ENCODE results near the gene REEP1. TPM values are rescaled to one million over a fixed set of nuclear protein-coding genes. Genes with fewer than 3 reads are reported as not detected.

The REEP1 gene
- total RNA-seq, 1 experiment from 2014 or later: 3.6 TPM

DNA sequence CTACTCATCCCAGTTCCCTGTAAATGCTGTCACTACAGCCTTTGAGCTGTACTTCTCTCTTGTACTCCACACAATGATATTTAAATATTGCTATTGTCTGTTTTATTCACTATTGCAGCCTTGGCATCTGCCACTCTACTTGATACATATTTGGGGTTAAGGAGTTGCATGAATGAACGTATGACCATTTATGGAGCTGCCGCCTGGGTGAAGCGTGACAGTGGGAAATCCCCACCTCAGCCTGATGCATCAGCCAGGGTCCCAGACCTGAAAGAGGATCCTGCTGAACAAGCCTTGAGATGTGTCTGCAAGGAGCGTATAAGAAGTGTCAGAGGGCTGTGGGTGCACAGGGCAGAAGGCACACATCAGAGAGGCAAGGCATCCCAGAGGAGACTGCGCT lies 99.1 kb downstream of the REEP1 start:
- H3K4me1 ChIP-seq (ENCODE audit: insufficient read depth, low read length, poor library complexity, severe bottlenecking): peaks cover 33% of the 10 kb centered on the region
- H3K4me3 ChIP-seq (ENCODE audit: low read depth, low read length, poor library complexity, severe bottlenecking): no peak overlapping the region
- TF ChIP-seq, protein P1, sequence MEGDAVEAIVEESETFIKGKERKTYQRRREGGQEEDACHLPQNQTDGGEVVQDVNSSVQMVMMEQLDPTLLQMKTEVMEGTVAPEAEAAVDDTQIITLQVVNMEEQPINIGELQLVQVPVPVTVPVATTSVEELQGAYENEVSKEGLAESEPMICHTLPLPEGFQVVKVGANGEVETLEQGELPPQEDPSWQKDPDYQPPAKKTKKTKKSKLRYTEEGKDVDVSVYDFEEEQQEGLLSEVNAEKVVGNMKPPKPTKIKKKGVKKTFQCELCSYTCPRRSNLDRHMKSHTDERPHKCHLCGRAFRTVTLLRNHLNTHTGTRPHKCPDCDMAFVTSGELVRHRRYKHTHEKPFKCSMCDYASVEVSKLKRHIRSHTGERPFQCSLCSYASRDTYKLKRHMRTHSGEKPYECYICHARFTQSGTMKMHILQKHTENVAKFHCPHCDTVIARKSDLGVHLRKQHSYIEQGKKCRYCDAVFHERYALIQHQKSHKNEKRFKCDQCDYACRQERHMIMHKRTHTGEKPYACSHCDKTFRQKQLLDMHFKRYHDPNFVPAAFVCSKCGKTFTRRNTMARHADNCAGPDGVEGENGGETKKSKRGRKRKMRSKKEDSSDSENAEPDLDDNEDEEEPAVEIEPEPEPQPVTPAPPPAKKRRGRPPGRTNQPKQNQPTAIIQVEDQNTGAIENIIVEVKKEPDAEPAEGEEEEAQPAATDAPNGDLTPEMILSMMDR (conservative IDR thresholded peaks at IDR 0.05; ENCODE audit: low read depth, low read length): no peak
- TF ChIP-seq EZH2 (IDR thresholded peaks at IDR 0.05; ENCODE audit: borderline replicate concordance, low read depth, low read length, poor library complexity, severe bottlenecking): no peak
- POLR2A ChIA-PET (ENCODE audit: low non-redundant PET): no interaction called here
- H3K9me3 ChIP-seq (ENCODE audit: low read depth, low read length, poor library complexity, severe bottlenecking): no peaks in the 10 kb centered on the region
- DNase-seq (ENCODE audit: low spot score): no peak
- no peaks in the 10 kb centered on the region for H3K36me3 ChIP-seq (ENCODE audit: insufficient read depth, low read length, poor library complexity, severe bottlenecking)
- intact Hi-C loops (cut with micrococcal nuclease; ENCODE audit: unreplicated experiment): no loop called here
- no peaks in the 10 kb centered on the region for H3K27me3 ChIP-seq (replicated peaks; ENCODE audit: insufficient read depth, low read depth, low read length, poor library complexity)
- CTCF ChIA-PET: no interaction called here
- no TSS peak for BruUV-seq (replicated peaks)
- H3K27ac ChIP-seq (ENCODE audit: low read depth, low read length, poor library complexity, severe bottlenecking): peak overlapping the region; percentile 35

- CTCF ChIA-PET: no interaction called here
- Histone ChIP-seq H3K27me3 (replicated peaks; ENCODE audit: insufficient read depth, low read depth, low read length, poor library complexity) (no peaks in the 10 kb centered on the region), H3K36me3 (ENCODE audit: insufficient read depth, low read length, poor library complexity, severe bottlenecking) (no peaks in the 10 kb centered on the region), H3K9me3 (ENCODE audit: low read depth, low read length, poor library complexity, severe bottlenecking) (no peaks in the 10 kb centered on the region), H3K27ac (ENCODE audit: low read depth, low read length, poor library complexity, severe bottlenecking) (no peak overlapping the region), H3K4me1 (ENCODE audit: insufficient read depth, low read length, poor library complexity, severe bottlenecking) (peaks cover 37% of the 10 kb centered on the region), H3K4me3 (ENCODE audit: low read depth, low read length, poor library complexity, severe bottlenecking) (no peak overlapping the region)
- BruUV-seq (replicated peaks): no TSS peak
- DNase-seq (ENCODE audit: low spot score): no peak
- intact Hi-C loops (cut with micrococcal nuclease; ENCODE audit: unreplicated experiment): no loop called here
- no peak for TF ChIP-seq EZH2 (IDR thresholded peaks at IDR 0.05; ENCODE audit: borderline replicate concordance, low read depth, low read length, poor library complexity, severe bottlenecking)
- TF ChIP-seq, protein P1 (conservative IDR thresholded peaks at IDR 0.05; ENCODE audit: low read depth, low read length): no peak
- POLR2A ChIA-PET (ENCODE audit: low non-redundant PET): no interaction called here
Measured at GRCh38 chr2:86237172-86237571, 100.3 kb downstream of the REEP1 start.

DNA sequence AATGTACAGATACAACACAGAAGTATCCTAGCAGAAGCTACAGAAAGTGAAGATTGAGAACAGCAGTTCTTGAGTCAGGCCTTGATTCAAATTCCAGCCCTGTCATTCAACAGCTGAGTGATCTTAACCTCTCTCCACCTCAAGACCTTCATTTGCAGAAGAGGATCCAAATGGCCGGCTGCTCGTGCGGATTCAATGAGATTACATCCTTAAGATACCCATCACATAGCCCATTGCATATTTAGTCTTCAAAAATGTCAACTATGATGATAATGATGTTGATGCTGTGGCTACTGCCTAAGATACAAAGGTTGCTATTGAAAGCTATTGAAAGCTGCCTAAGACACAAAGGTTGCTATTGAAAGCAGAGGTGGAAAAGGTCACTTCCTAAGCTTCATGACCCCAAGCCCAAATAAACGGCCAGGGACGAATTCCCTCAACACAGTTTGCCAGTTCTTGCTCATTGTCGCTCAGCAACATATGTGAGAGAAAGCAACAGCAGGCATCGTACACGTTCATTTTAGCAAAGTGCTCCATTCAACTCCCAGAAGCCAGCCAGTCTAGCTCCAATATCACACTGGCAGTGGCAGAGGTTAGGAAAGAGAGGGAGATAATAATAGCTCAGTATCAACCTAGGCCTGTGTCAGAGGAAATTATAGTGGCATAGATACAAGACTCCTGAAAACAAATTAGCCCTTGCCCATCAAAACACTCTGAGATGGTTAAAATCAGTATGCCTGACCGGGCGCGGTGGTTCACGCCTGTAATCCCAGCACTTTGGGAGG lies 102.0 kb downstream of the REEP1 start:
- intact Hi-C loops (cut with micrococcal nuclease; ENCODE audit: unreplicated experiment): no loop called here
- Histone ChIP-seq H3K4me1 (ENCODE audit: insufficient read depth, low read length, poor library complexity, severe bottlenecking) (peaks cover 36% of the 10 kb centered on the region), H3K9me3 (ENCODE audit: low read depth, low read length, poor library complexity, severe bottlenecking) (no peaks in the 10 kb centered on the region), H3K36me3 (ENCODE audit: insufficient read depth, low read length, poor library complexity, severe bottlenecking) (no peaks in the 10 kb centered on the region), H3K27ac (ENCODE audit: low read depth, low read length, poor library complexity, severe bottlenecking) (no peak overlapping the region), H3K27me3 (replicated peaks; ENCODE audit: insufficient read depth, low read depth, low read length, poor library complexity) (no peaks in the 10 kb centered on the region), H3K4me3 (ENCODE audit: low read depth, low read length, poor library complexity, severe bottlenecking) (no peak overlapping the region)
- TF ChIP-seq, protein P1 (conservative IDR thresholded peaks at IDR 0.05; ENCODE audit: low read depth, low read length): no peak
- TF ChIP-seq EZH2 (IDR thresholded peaks at IDR 0.05; ENCODE audit: borderline replicate concordance, low read depth, low read length, poor library complexity, severe bottlenecking): no peak
- POLR2A ChIA-PET (ENCODE audit: low non-redundant PET): no interaction called here
- BruUV-seq (replicated peaks): no TSS peak
- no peak for DNase-seq (ENCODE audit: low spot score)
- CTCF ChIA-PET: interaction anchor here (0.5 kb wide), 1 partner anchor 9 kb away, joined by 3 read pairs; no protein-coding TSS in a partner anchor
